GM10266 (cell line): Measurements from ENCODE around the gene PNRC2.

Experiments used
- DNase-seq: peaks from one replicate; pipeline ENCODE4 v3.0.0; 2012; ENCODE audit errors: extremely low spot score
- CTCF ChIP-seq: IDR thresholded peaks from 2 replicates; pipeline ENCODE4 v1.5.1; 2012; ENCODE audit warnings: mild to moderate bottlenecking, low read depth; ENCODE audit not compliant: control insufficient read depth, insufficient read depth; ENCODE audit errors: missing control alignments

Gene PNRC2

DNA sequence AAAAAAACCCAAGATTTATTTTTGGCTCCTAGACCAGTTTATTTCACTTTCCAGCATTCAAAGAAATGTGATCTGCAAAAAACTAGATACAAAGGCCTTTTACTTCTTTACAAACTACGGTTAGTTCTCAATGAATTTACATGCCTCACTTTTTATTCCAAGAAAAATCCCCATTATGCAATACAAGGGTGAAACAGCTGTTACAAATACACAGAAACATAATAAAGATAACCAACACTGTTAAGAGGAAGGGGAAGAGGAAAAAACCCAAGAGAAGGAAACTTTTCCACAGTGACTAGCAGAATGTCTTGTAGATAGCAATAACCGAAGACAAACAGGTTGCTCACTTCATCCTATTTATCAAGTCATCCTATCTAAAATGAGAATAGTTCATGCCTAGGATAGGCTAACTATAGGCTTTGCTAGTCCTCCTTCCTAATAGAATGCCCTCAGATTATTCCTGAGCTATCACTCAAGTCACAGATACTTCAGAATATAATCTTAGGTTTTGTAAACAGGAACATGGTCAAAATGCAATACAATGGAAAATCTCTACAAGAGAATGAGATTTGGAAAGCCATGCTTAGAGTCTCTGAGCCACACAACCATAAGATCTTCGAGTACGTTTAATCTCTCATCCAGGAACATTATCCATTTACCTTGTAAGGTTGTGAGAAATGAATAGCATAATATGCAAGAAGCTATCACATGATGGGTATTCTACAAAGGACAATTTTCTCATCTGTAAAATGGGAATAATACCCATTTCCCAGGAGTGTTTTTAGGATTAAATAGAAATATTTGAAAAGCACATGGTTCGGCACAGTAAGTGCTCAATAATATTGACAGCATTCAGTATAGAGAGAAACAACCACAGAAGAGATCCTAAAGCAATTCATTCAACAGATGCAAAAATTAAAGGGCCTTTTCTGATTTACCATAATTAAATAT, 5.4 kb downstream of the PNRC2 start:
- DNase-seq = no peak

DNA sequence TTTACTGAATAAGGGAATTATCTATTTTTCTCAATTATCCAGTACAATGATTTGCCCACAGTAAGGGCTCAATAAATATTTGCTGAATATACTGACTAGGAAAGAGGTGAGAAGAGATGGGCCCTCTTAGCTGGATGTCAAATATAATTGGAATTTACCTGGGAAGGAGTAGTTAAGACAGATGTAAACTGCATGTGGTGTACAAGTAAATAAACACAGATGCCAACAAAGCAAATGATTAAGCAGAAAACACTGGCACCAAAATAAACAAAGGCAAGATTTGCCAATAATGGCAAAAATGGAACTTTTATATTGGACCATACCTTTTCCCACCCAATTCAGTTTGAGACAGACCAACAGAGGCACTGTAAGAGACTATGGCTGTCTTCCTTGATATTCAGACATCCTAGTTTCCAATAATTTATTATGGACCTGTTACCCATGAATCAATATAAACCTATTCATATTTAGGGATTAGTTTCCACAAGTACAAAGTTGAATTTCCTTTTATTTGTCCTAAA, 7.4 kb downstream of the PNRC2 start:
- no peak for TF ChIP-seq CTCF
- no peak for DNase-seq

More for the DNA sequence above, 5.4 kb downstream of the PNRC2 start:
- no peak for TF ChIP-seq CTCF

- DNase-seq = no peak
- no peak for TF ChIP-seq CTCF
Measured at GRCh38 chr1:23967871-23968270, 8.2 kb downstream of the PNRC2 start.

DNA sequence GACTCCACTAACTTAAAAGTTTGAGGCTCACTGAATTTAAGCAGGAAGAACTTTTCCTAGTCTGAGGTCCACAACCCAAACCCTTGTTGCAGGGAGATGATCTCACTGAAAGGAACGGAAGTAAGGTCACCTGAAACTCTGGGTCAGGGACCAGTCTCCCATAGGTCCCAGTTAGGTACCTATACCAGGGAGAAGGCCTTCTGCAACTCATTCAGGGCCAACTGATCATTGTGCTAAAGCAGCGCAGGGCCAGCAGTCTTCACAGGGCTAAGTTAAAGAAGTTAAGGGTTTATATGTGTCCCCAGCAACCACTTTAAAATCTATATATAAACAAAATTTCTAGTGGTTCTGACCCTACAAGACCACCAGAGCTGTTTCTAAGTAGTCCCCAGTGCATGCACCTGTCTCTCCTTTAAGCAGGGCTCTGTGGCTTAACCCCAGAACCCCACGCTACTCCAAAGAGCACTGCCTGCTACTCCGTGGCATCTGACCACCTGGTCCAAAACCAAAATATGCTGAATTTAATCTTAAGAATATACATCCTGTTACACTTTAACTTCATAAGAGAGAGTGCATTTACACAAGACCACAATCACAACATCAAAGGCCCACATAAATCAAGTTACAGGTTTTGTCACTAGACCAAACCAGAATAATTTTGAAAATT, 17.7 kb downstream of the PNRC2 start:
- no peak for TF ChIP-seq CTCF
- no peak for DNase-seq

DNA sequence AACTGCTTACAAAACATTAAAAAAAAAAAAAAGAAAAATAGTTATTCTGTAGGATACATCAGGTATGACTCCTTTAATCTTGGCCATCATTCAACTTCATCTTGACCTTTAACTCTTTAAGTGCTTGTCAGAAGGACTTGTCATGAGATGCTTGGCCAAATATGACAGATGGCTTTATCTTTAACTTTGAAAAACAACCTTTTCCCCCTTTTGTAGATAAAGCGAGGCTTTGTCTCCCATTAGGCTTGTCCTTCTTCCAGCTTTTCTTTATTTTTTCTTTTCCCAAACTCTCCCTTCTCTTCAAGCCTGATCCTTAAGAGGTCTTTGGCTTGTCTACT, 18.2 kb downstream of the PNRC2 start:
- no peak for DNase-seq
- TF ChIP-seq CTCF = no peak

GRCh38 chr1:23978805-23979204, 19.2 kb downstream of the PNRC2 start:
- DNase-seq = no peak
- no peak for TF ChIP-seq CTCF
